Fibroblast of mammary gland (primary cell): ENCODE results near the gene C1orf105.

Experiments
- DNase-seq: peaks from one replicate; pipeline ENCODE4 v3.0.0-alpha.2; 2010; ENCODE audit warnings: low read depth
- H3K4me3 ChIP-seq: 2 replicates; pipeline ENCODE4 v1.5.1; 2011; ENCODE audit warnings: low read depth, mild to moderate bottlenecking, low read length, moderate library complexity; ENCODE audit not compliant: control insufficient read depth
- TF ChIP-seq, protein P1 (sequence below): conservative IDR thresholded peaks from 2 replicates; pipeline ENCODE4 v1.5.1; 2011; ENCODE audit warnings: low read depth, low read length, inconsistent platforms; ENCODE audit not compliant: control insufficient read depth, insufficient read depth

Gene C1orf105

DNA sequence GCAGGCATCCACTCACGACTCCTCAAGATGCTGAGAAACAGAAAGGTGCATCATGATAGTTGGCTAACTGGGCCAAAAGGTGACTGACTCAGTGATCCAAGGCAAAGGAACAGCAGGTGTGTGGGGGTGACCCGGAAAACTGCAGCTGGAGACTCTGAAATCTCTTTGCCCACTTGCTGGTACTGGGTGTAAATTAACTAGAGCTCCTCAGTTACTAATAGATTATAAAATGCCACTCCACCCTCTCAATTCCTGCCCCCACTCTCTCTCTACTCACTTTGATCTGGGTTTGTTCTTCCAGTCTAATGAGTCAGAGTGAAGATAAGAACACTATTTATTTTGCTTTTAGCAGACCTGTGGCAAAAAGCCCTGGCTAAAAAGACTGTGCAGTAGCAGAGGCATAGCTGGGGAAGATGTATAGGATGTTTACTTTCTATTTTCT, 30.5 kb downstream of the C1orf105 start:
- TF ChIP-seq, protein P1, sequence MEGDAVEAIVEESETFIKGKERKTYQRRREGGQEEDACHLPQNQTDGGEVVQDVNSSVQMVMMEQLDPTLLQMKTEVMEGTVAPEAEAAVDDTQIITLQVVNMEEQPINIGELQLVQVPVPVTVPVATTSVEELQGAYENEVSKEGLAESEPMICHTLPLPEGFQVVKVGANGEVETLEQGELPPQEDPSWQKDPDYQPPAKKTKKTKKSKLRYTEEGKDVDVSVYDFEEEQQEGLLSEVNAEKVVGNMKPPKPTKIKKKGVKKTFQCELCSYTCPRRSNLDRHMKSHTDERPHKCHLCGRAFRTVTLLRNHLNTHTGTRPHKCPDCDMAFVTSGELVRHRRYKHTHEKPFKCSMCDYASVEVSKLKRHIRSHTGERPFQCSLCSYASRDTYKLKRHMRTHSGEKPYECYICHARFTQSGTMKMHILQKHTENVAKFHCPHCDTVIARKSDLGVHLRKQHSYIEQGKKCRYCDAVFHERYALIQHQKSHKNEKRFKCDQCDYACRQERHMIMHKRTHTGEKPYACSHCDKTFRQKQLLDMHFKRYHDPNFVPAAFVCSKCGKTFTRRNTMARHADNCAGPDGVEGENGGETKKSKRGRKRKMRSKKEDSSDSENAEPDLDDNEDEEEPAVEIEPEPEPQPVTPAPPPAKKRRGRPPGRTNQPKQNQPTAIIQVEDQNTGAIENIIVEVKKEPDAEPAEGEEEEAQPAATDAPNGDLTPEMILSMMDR, result no peak
- H3K4me3 ChIP-seq, result no peak overlapping the region
- DNase-seq, result no peak

DNA sequence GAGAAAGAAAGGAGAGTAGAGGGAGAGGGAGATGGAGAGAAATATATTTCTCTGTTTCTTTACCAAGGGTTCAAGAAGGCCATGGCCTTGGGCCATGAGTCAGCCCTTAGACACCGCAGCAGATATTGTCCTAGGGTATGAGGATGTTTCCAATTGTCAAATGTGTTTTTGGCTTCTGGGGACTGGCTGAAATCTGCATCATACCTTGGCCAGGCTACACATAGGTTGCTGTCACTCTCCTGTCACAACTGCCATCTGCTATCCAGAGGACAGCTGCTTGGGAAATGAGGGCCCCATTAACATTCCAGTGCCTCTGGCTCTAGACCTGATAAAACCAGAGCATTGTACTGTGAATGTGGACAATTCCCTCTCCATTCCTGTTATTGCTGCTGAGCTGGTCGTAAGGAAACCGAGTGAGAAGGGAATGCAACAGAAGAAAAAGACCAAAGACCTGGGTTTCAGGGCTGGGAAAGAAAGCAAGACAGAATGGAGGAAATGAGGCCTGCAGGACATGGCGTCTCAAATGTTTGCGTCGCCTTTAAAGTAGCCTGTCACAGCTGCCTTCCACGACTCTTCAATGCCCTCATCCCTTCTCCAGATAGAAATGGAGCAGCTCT, 32.2 kb downstream of the C1orf105 start:
- TF ChIP-seq, protein P1, result no peak
- H3K4me3 ChIP-seq, result no peak overlapping the region
- DNase-seq, result no peak

DNA sequence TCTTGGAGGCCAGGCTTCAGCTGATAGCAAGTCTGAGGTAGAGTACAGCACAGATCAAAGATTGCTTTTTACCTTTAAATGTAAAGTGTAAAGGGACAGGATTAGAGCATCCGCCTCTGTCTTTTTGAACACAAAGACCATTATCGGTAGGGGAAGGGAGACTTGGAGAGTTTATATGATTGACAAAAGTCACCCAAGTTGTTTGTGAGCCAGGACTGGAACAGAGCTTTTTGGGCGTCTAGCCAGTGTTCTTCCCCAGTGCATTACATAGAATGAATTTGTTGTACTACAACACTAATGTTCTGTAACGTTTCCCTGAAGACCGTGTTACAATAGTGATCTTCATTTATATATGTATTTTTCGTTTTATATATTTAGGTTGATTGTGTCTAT, 32.7 kb downstream of the C1orf105 start:
- no peak overlapping the region for H3K4me3 ChIP-seq
- no peak for DNase-seq
- TF ChIP-seq, protein P1, result no peak

DNA sequence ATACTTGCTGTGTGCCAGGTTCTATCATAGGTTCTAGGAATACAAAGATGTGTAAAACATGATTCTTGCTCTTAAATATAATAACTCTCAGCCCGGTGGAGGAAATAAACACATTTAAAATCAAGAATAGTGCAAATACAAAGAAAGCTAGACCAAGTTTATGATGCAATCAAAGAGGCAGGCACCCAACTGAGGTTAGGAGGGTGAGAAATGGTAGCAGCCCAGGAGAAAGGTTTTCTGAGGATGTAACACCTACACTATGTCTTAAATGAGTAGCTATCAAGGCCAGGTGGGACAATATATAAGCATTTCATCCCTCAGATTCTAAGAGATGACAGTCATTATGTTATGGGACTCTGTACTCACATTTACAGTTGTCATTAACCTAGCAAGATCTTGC, 33.1 kb downstream of the C1orf105 start:
- DNase-seq, result no peak
- TF ChIP-seq, protein P1, result no peak
- H3K4me3 ChIP-seq, result no peak overlapping the region

DNA sequence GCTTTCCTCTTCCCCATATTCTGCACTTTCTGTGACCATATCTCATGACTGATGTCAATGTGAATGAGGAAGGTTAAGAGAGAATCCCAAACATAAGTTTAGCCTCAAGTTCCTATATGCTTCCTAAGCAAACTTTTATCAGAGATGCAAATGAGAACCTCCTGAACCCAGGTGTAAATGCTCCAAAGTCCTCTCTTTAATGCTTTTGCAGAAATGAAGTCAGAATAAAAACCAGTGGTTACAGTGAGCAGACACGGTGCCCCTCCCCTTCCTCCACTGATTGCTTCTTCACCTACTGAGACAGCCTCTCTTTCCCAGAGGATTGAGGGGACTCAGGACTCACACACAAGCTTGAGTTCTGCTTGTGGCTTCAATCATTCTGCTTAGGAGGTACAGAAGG, 35.0 kb downstream of the C1orf105 start:
- TF ChIP-seq, protein P1, result no peak
- no peak overlapping the region for H3K4me3 ChIP-seq
- DNase-seq, result no peak

DNA sequence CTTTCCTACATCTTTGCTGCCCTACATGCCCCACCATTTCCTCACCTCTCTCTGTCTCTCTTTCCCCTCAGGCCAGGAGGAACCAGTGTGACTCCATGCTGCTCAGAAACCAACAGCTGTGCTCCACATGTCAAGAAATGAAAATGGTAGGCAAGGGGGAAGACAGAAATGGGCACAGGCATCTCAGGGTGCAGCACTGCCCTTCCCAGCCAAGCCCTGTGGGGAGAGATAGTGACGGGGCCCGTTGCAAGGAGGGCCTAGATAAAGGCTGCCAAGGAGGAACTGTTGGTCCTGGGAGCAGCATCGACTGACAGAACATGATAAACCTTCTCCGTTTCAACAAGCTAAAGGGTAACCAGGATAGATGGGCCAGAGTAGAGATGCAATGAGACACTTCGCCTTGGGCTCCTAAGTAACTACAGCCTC, 35.9 kb downstream of the C1orf105 start:
- no peak for DNase-seq
- TF ChIP-seq, protein P1, result no peak
- no peak overlapping the region for H3K4me3 ChIP-seq

DNA sequence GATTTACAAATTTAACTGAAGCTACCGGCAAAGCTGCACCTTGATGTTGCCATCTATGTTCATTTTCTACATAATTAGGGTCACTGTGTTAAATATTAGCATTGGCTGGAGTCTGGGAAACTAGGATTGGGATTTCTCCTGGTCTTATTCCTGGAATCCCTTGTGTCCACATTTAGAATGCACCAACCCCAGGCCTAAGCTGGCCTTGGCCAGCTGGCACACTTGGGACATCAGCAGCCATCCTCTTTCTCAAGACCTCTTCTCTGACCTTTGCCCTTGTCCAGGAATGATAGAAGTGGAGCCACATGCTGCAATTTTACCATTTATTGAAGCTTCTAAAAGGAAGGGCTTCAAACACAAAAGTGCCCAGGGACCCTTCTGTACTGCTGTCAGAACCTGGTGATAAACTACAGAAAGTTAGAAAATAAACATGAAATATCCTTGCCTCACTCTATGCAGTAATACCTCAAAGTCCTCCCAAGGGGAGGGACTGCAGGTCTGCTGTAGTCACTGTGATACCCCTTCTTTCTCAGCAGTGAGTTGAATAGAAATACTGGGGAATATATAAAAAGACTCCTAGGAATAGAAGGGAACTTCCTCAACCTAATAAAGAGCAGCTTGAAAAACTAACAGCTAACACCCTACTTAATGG, 37.1 kb downstream of the C1orf105 start:
- no peak for DNase-seq
- TF ChIP-seq, protein P1, result no peak
- H3K4me3 ChIP-seq, result no peak overlapping the region
